Gastroesophageal sphincter (tissue), 3 donors: ENCODE results near the gene CAPN8.

ENCODE experiments used
- CTCF ChIP-seq, 4 experiments: fragments of 200-600 bp in 2 of 4; fragments of 450-650 bp in 2 of 4; sonication (generic) in 1 of 4; IDR thresholded peaks; one replicate each; pipeline ENCODE4 v1.5.1; 2017 to 2019; ENCODE audit warnings: antibody characterized with exemption in 4 of 4, mild to moderate bottlenecking in 2 of 4, moderate library complexity in 2 of 4
- EP300 ChIP-seq: sonication (generic); formaldehyde crosslinking; IDR thresholded peaks from one replicate; pipeline ENCODE4 v1.6.1; 2017; ENCODE audit warnings: antibody characterized with exemption, mild to moderate bottlenecking
- POLR2A ChIP-seq, 2 donors: fragments of 450-650 bp; IDR thresholded peaks; one replicate each; pipeline ENCODE4 v1.6.1; 2017; ENCODE audit warnings: antibody characterized with exemption in 2 of 2, mild to moderate bottlenecking in 2 of 2, moderate library complexity in 1 of 2
- POLR2AphosphoS5 ChIP-seq: sonication (generic); formaldehyde crosslinking; IDR thresholded peaks from one replicate; pipeline ENCODE4 v1.6.1; 2017; ENCODE audit warnings: antibody characterized with exemption

GRCh38 chr1:223647249-223647648 lies 18.3 kb downstream of the CAPN8 start:
- no peak for TF ChIP-seq CTCF (IDR thresholded peaks at IDR 0.05)
- TF ChIP-seq POLR2A (IDR thresholded peaks at IDR 0.05), result no peak
- no peak for TF ChIP-seq EP300
- no peak for TF ChIP-seq POLR2AphosphoS5
